Measurements from ENCODE around the gene GASK1B. TPM values are rescaled to one million over a fixed set of nuclear protein-coding genes. Genes with fewer than 3 reads are reported as not detected.

Gene GASK1B
- total and polyA plus RNA-seq, 11 donors = 10.0 to 108 (median 66.1) TPM

GRCh38 chr4:158164768-158165213 lies 8.0 kb downstream of the GASK1B start:
- intact Hi-C loops (cut with DNase I) = loop anchor here in 4 of 10 donors (5.0 kb wide), 3 partner anchors 32 to 42 kb away; no protein-coding TSS in a partner anchor
- 16 to 22% (median 18%) methylated on average over 3 of the region's 3 CpGs for WGBS, 4 donors
- H3K4me1 ChIP-seq = peaks cover 11 to 96% (median 70%) of the 10 kb centered on the region in 12 donors

GRCh38 chr4:158163941-158164767 lies 8.7 kb downstream of the GASK1B start:
- Histone ChIP-seq H3K27me3 (no peaks in the 10 kb centered on the region), H3K36me3 (peaks cover 0 to 4% (median 0%) of the 10 kb centered on the region in 9 donors), H3K4me3 (peak overlapping the region in 10 of 12 donors; percentile 10 to 73 (median 68)), H3K9me3 (no peaks in the 10 kb centered on the region), H3K27ac (peak overlapping the region; percentile 44 to 93 (median 85)), H3K4me1 (peaks cover 14 to 100% (median 76%) of the 10 kb centered on the region in 12 donors)
- WGBS, 4 donors = 22 to 30% (median 28%) methylated on average over 10 of the region's 10 CpGs
- ATAC-seq (peak in 1 of 4 donors; percentile 16), DNase-seq (no peak)
- TF ChIP-seq POLR2A (IDR thresholded peaks at IDR 0.05) = no peak
- TF ChIP-seq, protein P1, sequence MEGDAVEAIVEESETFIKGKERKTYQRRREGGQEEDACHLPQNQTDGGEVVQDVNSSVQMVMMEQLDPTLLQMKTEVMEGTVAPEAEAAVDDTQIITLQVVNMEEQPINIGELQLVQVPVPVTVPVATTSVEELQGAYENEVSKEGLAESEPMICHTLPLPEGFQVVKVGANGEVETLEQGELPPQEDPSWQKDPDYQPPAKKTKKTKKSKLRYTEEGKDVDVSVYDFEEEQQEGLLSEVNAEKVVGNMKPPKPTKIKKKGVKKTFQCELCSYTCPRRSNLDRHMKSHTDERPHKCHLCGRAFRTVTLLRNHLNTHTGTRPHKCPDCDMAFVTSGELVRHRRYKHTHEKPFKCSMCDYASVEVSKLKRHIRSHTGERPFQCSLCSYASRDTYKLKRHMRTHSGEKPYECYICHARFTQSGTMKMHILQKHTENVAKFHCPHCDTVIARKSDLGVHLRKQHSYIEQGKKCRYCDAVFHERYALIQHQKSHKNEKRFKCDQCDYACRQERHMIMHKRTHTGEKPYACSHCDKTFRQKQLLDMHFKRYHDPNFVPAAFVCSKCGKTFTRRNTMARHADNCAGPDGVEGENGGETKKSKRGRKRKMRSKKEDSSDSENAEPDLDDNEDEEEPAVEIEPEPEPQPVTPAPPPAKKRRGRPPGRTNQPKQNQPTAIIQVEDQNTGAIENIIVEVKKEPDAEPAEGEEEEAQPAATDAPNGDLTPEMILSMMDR (IDR thresholded peaks at IDR 0.05) = peak in 1 of 12 donors; percentile 24
- intact Hi-C loops (cut with DNase I) = loop anchor here in 2 of 10 donors (5.0 kb wide), 1 partner anchor 37 kb away; no protein-coding TSS in a partner anchor

More at GRCh38 chr4:158164768-158165213, 8.0 kb downstream of the GASK1B start:
- DNase-seq = no peak
- TF ChIP-seq POLR2A (IDR thresholded peaks at IDR 0.05) = no peak
- TF ChIP-seq, protein P1 (IDR thresholded peaks at IDR 0.05) = no peak
- Histone ChIP-seq H3K36me3 (peaks cover 0 to 4% (median 0%) of the 10 kb centered on the region in 9 donors), H3K4me3 (peak overlapping the region in 11 of 12 donors; percentile 8 to 73 (median 68)), H3K27ac (peak overlapping the region; percentile 44 to 93 (median 85)), H3K9me3 (no peaks in the 10 kb centered on the region), H3K27me3 (no peaks in the 10 kb centered on the region)
- peak; percentile 28 to 62 (median 48) for ATAC-seq

DNA sequence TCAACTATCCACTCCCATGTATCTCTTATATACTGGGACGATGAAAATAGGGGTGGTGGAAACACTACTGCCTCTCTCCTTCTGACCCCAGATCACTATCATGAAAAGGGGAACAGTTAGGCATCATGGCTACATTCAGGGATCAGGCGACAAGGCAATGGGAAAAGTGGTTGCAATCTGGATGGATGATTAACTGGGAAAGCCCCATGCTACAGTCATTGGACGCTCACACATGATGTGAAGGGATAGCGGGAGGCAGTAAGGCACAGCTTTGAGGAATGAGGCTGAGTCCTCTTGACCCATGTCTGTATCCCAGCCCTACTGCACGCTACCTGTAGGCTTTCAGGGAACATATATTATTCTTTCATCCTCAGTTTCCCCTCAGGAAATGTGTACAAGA lies 10.2 kb downstream of the GASK1B start:
- 82 to 89% (median 85%) methylated on average over 5 of the region's 5 CpGs for WGBS, 4 donors
- peak overlapping the region in 9 of 12 donors; percentile 35 to 92 (median 62) for H3K27ac ChIP-seq
- H3K27me3 ChIP-seq = no peaks in the 10 kb centered on the region
- no peak for DNase-seq
- intact Hi-C loops (cut with DNase I) = loop anchor here in 2 of 10 donors (5.0 kb wide), 1 partner anchor 35 kb away; no protein-coding TSS in a partner anchor
- H3K9me3 ChIP-seq = no peaks in the 10 kb centered on the region
- H3K36me3 ChIP-seq = peaks cover 0 to 4% (median 0%) of the 10 kb centered on the region in 9 donors
- H3K4me3 ChIP-seq = peak overlapping the region in 1 of 12 donors; percentile 15
- H3K4me1 ChIP-seq = peaks cover 20 to 100% (median 86%) of the 10 kb centered on the region in 12 donors
- ATAC-seq = no peak
- TF ChIP-seq, protein P1 (IDR thresholded peaks at IDR 0.05) = no peak
- no peak for TF ChIP-seq POLR2A (IDR thresholded peaks at IDR 0.05)

All from heart left ventricle (tissue), 16 donors.